SKM-1 treated with dmso at 0.1 percent for 144 hours (cell line): ENCODE results near the gene MGRN1.

ENCODE experiments used
- DNase-seq: peaks from one replicate; lab custom pipeline; 2025; ENCODE audit not compliant: unreplicated experiment; lab: John Stamatoyannopoulos, UW

The MGRN1 gene

DNA sequence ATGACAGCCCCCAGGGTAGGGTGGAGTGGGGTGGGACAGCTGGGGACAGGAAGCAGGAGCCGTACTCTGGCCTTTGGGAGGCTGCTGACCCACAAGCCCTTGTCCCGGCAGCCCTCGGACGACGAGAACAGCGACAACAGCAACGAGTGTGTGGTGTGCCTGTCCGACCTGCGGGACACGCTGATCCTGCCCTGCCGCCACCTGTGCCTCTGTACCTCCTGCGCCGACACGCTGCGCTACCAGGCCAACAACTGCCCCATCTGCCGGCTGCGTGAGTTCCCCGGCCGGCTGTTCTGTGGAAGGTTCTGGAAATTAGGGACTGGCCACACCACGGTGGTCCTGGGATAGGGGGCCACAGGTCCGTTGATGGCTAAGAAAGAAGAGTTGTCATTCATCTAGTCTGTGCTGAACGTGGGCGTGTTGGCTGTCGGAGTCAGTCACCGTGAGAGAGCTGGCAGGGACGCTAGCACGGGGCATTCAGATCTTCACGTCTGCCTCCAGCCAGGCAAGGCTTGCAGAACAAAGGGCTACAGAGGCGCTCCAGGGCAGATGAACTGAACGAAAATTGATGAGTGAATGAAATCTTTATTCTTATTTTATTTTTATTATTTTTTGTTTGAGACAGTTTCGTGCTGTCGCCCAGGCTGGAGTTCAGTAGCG is 48.9 kb downstream of the MGRN1 start:
- DNase-seq: no peak

DNA sequence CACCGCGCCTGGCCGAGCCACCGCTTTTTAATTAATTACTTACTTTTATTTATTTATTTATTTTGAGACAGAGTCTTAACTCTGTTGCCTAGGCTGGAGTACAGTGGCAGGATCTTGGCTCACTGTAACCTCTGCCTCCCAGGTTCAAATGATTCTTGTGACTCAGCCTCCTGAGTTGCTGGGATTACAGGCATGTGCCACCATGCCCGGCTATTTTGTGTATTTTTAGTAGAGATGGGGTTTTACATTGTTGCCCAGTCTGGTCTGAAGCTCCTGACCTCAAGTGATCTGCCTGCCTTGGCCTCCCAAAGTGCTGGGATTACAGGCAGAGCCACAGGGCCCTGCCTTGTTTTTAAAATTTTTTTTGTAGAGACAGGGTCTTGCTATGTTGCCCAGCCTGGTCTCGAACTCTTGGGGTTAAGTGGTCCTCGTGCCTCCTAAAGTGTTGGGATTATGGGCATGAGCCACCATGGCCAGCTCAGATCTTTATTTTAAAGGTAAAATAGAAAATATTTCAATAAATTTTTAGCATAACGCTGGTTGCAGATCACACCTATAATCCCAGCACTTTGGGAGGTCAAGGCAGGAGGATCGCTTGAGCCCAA is 50.4 kb downstream of the MGRN1 start:
- DNase-seq: no peak

DNA sequence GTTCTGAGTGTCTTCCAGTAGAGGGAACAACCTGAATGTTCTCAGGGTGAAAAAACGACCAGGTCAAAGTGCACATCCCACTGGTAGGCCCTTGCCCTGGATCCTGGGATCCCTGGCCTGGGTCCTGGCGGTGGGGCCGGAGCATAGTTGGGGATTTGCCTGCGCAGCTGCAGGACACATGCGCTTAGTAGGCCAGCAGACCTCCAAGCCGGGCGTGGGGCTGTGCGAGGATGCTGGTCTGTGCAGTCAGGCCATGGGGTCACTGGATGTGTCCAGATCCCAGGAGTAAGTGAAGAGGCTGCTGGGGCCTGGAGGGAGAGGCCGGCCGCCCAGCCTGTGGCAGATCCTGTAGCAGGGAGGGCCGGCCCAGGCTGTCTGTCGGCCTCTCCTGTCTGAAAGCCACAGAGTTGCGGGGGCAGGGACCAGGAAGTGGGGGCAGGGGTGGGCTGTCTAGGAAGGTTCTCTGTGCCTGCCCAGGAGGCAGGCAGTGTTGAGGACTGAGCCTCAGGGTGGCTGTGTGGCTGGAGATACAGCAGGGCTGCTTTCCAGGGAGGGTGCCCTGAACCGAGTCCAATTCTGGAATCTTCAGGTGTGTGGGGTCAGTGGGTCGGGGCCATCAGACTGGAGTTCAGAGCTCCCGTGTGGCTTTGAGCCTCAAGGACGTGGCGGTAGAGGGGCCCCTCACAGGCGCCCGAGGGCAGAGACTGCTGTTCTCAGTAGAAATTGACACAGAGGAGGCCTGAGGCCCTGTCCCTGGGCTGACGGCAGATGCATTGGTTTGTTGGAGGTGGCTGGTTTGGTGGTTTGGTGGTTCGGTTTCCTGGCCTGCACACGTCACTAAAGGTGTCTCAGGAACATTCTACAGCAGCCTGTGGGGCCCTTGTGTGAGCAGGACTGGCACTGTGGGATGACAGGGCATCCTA is 51.5 kb downstream of the MGRN1 start:
- DNase-seq: peak; percentile 41

DNA sequence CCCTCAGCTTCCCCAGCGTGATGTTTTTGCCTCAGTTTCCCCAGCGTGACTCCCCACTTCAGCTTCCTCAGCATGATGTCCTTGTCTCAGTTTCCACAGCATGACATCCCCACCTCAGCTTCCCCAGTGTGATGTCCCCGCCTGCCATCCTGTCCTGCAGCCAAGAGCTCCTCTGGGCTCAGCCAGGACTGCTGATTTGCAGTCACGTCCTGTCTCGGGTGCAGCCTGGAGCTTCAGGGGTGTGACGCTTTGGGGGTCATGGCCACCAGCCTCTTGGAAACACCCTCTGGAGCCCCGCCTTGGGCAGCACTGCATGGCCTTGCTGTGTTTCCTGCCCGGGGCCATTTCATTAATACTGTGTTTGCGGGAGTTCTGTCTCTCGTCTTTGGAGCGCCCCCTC is 52.2 kb downstream of the MGRN1 start:
- no peak for DNase-seq

DNA sequence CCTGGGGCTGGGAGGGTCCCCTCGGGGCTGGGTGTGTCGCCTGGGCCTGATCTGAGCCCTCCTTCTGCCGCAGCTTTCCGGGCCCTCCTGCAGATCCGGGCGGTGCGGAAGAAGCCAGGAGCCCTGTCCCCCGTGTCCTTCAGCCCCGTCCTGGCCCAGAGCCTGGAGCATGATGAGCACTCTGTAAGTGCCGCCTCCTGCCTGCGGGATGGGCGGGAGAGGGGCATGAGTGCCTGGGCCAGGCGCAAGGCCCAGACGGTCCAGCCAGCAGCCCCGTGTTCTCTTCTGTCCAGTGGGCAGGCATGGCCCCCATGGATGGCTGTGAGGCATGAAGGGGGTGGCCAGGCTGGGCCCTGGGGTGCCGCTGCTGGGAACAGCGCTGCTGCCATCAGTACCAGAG is 52.8 kb downstream of the MGRN1 start:
- no peak for DNase-seq

DNA sequence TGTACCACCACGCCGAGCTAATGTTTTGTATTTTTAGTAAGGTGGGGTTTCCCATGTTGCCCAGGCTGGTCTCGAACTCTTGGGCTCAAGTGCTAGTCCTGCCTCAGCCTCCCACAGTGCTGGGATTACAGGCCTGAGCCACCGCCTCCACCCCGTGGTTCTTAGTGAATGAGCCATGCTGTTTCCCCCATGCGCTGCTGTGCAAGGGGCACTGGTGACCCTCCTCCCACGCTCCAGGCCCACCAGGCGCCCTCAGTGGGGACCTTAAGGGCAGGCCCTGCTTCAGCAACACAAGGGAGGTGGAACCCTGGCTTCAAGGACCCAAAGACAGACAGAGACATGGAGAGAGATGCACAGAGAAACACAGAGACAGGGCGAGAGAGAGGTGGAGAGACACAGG is 53.4 kb downstream of the MGRN1 start:
- DNase-seq: no peak

DNA sequence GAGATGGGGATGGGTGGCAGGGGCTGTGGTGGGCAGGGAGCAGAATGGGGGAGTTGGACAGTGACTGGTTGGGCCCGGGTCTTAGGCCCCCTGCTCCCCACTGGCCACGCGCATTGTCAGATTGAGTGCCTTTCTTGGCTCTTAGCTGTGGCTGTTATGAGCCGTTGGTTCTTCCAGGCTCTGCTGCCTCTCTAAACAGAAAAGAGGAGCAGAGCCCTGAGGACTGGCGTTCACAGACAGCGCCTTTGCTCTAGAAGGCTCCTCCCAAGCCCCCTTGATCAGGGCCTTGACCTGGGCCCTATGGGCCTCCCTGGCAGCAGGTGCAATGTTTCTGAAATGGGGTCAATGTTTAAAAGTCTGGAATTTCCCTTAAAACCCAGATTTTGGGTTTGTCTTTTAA is 54.0 kb downstream of the MGRN1 start:
- DNase-seq: no peak

DNA sequence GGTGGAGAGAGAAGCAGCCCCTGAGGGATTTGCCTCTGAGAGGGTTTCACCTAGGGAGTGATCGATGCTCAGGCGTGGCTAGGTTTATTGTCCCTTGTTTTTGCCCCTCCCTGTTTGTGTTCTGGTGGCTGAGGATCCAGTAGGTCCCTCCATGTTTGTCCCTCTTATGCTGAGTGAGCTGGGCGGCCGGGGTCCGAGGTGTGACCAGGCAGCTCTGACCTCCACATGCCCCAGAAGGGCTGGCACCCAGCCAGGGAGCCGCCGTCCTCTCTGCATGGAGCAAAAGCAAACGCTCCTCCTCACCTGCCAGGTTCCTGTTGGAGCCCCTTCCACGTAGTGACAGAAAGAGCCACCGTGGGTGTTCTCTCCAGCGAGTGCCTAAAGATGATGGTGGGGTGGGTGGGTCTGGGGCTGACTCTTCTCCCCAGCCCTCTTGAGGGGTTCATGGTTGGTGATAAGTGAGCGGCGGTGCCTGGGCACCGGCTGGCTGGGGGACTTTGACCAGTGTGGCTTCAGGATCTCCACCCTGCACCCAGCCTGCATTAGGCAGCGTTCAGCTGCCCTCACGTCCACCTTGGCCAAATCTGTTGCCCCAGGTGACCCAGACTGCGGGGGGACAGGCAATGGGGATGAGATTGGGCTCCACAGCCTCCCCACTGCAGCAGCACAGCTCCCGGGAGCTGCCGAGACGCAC is 54.7 kb downstream of the MGRN1 start:
- no peak for DNase-seq

DNA sequence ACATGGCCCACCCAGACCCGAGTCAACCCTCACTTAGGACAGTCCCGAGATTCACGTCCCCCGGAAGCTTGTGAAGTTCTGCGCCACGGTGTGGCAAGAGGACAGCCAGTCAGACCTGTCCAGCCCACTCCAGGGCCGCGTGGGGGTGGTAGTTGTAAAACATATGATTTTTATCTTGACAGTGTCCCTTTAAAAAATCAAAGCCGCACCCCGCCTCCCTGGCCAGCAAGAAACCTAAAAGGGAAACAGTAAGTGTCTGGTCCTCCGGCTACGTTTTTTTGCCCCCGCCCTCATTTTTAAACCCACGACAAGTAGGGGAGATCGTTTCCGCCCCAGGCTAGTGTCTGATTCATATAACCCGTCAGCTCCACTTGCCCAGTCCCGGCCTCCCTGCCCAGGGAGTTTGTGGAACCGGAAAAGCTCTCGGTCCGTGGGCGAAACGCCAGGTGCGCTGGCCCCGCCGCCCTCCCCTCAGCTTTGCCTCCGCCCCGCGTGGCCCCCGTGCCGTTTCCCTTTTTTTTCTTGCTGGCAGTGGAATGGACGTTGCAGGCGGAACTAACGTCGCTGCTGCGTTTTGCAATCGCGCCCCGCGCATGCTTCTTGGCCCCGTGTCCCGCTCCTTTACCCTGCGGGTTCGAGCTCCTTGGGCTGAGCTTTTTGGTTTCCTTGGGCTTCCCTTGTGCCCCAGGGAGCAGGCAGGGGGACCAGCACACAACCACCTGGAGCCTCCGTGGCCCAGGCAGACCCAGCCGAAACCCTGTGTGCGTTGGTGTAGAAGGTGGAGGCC is 55.4 kb downstream of the MGRN1 start:
- DNase-seq: peak; percentile 96

DNA sequence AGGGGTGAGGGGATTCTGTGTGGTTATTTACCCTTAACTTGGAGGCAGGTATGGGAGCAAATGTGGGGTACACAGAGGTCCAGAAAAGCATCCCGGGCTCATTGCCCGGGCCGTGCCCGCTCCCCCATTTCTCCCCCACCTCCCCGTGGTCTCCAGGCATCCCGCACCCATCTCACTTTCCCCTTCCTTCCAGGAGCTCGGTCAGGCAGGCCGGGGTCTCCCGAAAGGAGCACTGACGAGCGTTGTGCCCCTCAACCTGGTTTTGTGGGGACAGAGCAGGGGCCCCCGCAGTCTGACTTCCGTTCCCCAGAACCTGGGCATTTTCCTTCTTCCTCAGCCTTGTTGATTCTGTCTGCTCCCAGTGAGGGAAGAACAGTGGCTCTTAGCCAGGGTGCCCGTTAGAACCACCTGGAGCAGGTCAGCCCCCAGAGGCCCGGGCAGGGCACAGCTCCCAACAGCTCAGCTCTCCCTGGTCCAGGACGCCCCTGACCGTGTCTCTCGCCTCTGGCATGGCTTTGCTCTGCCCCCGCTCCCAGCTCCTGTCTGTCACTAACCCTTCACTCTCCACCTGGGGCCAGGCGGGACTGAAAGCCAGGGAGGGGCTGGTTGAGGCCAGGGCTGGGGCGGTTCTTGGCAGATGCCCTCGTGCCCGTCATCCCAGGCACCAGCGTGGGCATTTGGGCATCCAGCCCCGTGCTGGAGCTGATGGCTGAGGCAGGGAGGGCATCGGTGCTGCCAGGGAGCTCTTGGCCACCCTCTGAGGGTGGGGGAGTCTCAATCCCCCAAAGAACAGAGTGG is 56.2 kb downstream of the MGRN1 start:
- DNase-seq: no peak

DNA sequence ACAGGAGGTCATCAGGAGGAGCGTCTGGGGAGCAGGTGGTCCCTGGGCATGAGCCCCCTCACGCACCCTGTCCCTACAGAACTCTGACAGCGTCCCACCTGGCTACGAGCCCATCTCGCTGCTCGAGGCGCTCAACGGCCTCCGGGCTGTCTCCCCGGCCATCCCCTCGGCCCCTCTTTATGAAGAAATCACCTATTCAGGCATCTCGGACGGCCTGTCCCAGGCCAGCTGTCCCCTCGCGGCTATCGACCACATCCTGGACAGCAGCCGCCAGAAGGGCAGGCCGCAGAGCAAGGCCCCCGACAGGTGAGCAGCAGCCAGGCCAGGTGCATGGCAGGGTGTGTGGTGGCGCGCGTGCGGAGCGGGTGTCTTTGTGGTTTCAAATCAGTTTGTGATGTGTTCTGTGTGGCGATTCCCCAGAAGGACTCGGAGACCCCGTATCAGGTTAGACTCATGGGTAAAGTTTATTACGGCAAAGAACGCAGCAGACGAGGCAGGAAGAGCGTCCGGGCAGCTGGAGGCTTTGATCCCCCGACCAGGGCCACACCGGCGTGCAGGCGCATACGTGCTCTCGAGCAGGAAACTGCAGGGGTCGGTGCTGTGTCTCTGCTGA is 57.0 kb downstream of the MGRN1 start:
- no peak for DNase-seq

DNA sequence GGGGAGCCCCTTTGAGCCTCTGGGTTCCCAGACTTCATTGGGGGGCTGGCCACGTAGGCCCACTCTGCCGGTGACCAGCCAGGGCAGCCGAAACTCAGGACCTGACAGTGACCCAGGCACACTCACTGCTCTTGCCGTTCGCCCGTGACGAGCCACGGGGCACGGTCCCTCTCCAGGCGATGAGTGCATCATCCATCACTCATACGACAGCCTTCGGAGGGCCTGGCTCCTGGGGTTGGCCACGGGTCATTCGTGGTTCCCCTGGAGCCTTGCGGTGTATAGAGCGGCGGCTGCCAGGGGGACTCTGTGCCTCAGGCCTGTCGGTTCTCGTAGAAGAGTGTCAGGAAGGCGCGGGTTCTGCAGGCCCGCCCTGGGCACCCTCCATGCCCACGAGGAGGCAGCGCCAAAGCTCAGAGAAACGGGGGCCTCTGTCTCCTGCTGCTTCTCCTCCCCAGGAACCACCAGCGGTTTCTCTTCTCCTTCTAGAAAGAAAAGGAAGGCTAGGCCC is 57.5 kb downstream of the MGRN1 start:
- no peak for DNase-seq

DNA sequence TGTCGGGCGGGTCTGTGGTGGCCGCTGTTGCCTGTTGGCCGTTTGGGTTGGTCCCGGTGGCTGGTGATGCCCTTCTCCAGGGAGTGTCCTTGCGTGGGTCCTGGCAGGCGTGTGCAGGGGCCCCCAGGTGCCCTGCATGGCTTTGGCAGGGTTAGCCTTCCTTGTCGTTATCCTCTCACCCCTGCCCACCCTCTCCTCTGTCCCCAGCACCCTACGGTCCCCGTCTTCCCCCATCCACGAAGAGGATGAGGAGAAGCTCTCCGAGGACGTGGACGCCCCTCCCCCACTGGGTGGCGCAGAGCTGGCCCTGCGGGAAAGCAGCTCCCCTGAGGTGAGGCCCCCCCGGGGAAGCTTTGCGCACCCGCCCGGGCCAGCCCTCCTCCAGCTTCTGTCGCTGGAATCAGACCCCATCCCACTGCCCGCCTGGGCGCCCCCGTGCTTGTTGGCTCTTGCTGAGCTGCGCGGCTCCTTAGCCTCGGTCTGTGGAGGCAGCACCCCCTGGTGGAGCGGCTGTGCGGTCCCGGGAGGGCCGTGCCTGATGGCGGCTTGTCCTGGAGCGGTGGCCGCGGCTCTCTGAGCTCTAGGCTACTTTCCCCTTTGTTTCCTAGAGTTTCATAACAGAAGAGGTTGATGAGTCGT is 58.1 kb downstream of the MGRN1 start:
- DNase-seq: peak; percentile 31

DNA sequence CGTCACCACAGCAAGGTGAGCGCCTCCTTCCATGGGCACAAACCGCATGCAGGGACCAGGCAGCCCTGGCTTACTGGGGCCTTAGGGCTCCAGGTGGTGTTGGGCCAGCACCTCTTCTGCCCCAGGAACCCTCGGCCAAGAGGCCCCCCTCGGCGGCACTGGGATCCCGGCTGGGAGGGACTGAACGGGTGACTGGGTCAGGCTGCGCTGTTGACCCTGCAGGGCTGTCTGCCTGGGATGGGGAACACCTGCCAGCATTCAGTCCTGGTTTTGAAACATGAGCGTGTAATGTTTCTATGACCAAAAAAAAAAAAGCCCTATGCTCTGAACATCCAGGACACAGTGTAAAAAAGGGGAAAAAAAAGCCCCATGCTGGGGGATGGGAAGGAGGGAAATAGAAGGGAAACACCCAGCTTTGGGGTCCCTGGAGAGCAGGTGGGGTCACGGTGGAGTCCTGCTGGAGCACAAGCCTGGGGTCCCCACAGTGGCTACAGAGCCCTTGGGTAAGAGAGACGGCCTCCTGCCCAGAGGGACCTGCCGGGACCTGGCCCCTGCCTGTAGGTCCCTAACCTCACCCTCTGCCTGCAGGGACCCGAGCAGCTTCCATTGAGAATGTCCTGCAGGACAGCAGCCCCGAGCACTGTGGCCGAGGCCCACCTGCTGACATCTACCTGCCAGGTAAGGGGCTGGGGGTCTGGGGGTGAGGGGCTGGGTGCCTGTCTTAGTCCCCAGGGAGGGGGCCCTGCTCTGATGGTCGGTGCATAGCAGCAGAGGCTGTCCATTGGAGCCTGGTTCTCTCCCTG is 58.8 kb downstream of the MGRN1 start:
- no peak for DNase-seq

DNA sequence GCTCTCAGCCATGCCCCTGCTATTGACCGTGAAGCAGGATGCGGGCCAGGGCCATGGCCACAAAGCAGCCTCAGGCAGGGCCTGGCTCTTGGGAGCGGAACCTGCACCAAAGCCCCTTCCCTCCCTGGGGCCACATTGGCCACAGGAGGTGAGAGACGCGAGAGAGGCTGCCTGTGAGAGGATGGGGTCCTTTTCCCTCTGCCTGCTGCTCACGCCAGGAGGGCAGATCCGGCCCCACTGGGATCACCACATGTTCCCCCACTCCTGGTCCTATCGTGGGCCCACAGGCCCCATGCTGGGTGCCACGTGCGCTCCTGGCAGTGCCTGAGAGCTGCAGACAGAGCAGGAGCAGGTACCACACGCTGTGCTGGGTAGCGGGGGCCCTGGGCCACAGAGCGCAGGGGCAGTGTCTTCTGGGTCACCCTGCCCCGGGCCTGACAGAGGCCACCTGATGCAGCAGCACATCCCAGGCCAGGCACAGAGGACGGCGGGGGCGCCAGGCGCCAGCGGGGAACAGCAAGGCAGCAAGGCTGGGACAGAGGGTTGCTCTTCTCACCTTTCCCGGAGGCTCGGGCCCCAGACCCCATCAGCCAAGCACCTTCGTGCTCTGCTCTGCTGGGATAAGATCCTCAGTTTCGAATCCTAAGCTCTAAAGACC is 59.6 kb downstream of the MGRN1 start:
- DNase-seq: no peak

DNA sequence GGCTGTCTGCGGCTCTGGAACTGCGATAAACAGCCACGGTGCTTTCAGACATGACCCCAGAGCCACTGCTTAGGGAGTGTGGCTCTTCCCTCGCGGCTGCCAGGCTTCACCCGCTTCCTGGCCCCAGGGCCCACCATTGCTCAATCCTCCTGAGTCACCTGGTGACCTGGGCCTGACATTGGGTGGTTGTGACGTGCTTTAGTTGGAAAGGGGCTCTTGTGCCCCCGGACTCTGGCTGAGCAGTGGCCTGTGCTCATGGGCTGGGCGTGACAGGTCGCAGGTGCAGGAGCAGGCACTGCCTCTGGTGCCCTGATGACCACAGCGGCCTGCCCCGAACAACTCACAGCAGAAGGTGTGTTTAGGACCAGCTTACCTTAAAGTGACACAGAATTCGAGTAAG is 60.1 kb downstream of the MGRN1 start:
- no peak for DNase-seq

DNA sequence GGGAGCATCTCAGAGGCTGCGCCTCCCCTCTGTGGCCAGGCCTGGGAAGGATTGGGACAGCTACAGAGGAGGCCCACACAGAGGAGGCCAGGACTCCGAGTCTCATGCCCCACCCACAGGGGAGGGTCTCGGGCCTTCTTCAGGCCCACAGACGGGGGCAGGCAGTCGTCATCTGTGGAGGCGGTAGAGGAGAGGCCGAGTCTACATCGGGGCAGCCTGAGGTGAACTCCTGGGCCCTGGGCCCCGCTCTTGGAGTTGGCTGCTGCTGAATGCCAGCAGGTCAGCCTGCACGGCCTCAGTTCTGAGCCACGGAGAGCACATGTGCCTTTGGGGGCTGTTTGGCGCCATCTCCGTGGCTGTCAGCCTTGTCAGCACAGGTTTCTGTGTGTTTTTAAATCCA is 60.7 kb downstream of the MGRN1 start:
- DNase-seq: no peak
